GM21447 (cell line): ENCODE results near the gene NEDD8.

Source experiments
- ATAC-seq: cut with Tn5 transposase; IDR thresholded peaks from one replicate; pipeline ENCODE4 v1.9.1; 2021; ENCODE audit not compliant: unreplicated experiment

Gene NEDD8

DNA sequence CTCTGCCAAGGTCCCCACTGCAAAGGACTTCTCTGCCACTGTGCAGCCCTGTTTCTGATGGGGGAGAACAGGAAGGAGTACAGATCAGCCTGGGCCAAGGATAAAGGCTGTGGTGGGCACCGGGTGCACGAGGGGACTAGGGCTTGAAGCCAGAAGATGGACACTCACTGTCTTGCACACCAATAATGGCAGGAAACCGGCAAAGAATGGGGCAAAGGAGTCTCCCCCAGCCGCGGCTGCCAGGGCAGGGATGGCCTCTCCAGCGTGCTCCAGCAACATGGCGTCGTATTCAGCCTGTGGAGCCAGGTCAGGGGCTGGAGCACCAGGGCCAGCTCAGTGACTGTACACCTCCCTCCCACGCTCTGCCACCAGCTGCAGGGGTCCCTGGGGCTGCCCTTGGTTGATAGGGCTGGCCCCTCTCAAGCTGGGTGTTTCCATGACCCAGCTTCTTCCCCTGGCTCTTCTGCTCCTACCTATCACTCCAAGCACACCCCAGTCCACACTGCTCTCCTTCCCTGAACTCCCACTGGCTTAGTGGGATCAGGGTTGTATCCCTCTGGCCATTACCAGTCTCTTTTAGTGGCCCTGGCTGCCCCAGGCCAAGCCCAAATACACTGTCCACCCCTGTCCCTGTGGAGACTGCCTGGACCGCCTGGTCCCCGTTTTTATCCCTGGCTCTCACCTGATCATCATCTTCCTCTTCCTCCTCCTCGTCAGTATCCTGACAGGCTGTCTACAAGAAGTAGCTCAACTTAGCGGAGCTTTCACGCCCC is 49.9 kb downstream of the NEDD8 start:
- ATAC-seq, result no peak

DNA sequence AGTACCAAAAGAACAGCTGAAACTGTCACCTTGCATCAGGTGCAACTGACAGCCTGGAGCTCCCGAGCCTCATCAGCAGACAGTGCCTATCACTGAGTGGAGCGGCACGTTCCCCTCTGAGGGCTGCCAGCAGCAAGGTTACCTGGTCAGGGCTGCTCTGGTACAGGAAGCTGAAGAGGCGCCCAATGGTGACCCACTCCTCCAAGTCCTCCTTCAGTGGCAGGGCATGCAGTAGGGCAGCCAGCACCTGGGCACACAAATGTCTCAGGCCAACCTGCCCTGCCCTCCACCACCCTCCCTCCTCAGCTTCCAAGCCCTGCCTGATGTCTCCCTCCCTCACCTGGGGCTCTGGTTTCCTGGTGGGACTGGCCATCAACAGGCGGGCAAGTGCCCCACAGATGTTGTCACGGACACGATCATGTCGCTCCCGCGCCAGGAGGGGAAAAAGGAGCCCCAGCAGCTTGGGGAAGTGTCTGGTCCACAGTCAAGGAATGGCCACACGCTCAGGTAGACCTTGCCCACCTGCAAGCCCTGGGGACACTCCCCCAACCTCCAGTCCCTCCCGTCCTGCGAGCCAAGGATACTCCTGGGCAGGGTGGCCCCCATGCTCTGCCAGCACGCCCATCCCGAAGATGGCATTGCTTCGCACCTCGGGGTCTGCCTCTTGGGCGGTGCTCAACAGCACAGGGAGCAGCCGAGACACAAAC is 50.6 kb downstream of the NEDD8 start:
- no peak for ATAC-seq

DNA sequence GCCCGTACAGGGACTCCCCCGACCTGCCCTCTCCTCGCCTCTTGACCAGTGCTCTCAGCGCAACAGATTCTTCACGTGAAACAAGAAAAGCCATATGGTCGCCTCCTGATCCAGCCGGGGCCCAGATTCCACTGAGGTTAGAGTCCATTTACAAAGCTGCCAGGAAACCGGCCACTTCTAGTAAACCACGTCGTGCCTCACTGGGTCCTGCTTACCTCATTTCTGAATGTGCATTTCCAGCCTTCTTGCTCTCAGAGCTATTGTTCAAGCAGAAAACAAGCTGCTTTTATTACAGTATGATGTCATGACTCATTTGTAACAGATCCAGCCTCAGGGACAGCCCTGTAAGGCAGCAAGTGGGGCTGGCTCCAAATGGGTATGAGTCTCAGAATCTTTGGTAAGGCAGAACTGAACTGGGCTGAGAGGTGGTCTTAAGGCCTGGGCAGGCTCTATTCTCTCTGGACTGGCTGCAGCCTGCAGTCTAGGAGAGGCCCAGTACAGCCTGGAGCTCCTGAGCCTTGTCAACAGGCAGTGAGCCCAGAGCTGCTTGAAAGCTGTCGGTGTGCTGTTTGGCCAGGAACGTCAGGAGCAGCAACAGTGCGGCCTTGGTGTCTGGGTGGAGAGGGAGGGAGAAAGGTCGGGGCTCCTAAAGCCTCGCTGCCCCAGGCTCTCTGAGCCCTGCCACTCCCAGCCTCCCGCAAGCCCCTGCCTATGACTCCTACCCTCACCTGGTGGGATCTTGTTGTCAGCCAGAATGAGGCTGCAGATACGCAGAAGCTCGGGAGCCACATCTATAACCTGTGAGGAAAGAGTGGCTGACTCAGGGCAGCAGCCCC is 52.0 kb downstream of the NEDD8 start:
- no peak for ATAC-seq

DNA sequence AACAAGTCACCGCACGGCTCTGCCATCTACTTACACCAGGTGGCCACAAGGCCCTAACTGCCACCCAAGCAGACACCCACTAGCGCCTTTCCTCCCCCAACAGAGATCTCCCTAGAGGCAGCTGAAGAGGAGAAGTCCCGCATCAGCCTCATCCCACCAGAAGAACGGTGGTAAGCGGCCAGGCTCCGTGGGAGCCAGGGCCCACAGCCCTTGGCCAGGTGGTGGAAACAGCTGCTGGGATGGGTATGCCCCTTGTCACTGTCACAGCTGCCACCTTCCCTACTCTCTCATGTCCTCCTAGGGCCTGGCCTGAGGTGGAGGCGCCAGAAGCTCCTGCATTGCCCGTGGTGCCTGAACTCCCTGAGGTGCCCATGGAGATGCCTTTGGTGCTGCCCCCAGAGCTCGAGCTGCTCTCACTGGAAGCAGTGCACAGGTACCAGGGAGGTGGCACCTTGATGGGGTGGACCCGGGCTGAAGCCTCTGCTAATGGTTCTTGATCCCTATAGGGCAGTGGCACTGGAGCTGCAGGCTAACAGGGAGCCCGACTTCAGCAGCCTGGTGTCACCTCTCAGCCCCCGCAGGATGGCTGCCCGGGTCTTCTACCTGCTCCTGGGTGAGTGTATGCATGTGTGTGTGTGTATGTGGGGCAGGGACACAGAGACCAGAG is 52.7 kb downstream of the NEDD8 start:
- ATAC-seq, result no peak

DNA sequence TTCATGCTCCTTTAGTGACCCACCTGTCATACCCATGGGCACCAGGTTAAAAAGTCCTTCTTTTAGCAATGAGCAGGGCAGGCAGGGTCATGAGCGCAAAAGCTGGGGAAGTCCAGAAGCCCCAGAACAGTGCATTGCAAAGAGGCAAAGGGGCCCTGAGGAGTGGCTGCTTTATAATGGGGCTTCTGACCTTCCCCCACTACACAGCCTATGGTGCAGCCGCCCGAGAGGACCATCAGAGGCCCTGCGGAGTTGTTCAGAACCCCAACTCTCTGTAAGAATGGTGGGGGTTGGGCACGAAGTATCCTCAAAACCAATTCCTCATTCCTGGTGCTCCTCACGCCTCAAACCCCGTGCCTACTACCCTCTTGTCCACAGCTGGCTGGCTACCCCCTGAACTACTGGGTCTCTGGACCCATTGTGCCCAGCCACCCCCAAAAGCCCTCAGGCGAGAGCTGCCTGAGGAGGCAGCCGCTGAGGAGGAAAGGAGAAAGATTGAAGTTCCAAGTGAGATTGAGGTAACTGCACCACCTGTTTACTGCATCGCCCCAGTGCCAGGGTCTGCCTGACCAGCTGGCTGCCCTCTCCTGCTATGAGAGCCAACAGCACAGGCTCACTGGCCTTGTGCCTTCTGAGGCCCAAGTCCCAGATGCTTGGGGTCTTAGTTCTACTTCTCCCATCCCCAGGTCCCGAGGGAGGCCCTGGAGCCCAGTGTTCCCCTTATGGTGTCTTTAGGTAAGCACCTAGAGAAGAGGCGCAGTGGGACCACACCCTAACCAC is 53.6 kb downstream of the NEDD8 start:
- no peak for ATAC-seq

DNA sequence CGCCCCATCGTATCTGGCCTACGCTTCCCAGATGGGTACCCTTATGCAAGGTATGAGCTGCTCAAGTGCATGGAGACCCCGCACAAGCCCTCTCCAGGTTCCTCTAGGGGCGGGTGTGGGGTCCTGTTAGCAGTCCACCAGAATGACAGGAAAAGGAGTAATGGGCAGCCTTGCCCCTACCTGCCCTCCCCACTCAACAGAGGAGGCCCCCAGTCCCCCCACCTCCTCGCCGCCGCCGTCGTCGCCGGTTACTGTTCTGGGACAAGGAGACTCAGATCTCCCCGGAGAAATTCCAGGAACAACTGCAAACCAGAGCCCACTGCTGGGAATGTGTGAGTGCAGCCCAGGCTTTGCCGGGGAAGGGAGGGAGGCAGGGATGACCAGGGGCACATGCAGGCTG is 54.3 kb downstream of the NEDD8 start:
- ATAC-seq, result no peak

DNA sequence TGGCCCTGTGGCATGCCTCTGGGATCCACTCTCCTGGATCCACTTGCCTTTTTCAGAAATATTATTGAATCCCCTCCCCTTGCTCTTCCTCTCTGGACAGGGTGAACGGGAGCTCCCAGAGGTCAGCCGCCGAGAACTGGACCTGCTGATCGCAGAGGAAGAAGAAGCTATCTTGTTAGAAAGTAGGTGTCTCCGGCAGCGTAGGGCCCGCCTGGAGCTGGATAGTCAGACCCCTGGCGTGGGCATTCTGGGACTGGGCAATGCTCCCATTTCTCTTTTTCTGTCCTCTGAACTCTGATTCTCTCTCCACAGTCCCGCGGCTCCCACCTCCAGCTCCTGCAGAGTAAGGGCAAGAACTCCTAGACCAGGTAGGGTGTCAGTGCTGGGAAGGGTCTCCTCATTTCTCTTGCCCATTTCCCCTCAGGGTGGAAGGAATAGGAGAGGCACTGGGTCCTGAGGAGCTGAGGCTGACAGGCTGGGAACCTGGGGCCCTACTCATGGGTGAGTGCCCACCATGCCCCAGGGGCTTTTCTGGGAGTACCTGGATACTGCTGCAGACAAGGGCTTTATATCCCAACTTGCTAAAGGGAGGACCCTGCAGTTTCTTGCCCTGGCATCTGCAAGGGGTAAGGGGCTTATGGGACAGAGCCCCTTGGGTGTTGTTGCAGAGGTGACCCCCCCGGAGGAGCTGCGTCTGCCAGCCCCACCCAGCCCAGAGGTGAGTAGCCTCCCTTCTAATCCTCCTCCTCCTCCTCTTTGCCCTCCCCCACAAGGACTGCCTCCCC is 54.9 kb downstream of the NEDD8 start:
- ATAC-seq, result no peak

DNA sequence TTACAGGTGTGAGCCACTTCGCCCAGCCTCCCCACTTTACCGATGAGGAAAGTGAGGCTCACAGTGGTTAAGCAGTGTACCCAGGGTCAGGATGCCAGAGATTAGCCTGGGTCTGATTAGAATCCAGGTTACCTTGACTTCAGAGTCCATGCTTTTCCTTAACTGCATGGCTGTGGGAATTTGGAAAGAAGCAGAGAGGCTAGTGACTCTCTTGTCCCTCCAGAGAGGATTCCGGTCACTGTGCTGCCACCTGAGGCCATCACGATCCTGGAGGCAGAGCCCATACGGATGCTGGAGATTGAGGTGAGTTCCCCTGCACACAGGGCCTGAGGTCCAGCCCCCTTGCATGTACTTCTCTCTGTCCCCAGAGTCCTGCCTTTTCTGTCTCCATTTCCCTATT is 55.6 kb downstream of the NEDD8 start:
- no peak for ATAC-seq

DNA sequence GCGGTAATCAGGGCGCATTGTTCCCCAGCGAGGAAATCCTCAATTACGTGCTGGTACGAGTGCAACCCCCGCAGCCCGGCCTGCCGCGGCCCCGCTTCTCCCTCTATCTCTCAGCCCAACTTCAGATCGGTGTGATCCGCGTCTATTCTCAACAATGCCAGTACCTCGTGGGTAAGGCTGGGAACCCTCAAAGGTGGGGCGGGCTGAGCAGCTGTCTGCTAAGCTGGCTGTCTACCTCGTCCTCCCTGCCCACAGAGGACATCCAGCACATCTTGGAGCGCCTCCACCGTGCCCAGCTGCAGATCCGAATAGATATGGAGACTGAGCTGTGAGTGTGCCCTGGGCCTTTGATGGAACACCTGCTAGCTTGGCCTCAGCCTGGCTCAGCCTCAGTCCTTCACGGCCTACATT is 59.3 kb downstream of the NEDD8 start:
- ATAC-seq, result no peak

DNA sequence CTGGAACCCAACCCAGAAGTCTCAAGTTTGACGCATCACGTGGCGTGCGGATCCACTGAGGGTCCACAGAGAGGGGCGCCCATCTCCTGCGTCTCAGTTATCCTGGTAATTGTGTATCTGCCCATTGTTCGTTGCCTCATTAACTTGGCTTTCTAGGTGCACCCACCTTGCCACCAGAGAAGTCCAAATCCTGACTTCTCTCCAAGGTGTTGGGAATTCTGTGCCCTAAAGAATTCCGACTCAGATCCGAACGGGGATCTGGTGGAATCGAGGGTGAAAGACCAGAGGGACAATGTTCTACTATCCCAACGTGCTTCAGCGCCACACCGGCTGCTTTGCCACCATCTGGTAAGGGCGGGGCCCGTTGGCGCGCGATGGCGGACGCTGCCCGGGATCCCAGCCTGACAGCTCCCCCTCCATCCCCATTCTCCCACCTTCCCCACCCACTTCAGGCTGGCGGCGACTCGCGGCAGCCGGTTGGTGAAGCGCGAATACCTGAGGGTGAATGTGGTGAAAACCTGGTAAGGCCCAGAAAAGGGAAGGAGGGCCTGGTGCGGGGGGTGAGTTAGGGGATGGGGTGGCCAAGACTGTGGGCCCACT is 59.8 kb downstream of the NEDD8 start:
- no peak for ATAC-seq

DNA sequence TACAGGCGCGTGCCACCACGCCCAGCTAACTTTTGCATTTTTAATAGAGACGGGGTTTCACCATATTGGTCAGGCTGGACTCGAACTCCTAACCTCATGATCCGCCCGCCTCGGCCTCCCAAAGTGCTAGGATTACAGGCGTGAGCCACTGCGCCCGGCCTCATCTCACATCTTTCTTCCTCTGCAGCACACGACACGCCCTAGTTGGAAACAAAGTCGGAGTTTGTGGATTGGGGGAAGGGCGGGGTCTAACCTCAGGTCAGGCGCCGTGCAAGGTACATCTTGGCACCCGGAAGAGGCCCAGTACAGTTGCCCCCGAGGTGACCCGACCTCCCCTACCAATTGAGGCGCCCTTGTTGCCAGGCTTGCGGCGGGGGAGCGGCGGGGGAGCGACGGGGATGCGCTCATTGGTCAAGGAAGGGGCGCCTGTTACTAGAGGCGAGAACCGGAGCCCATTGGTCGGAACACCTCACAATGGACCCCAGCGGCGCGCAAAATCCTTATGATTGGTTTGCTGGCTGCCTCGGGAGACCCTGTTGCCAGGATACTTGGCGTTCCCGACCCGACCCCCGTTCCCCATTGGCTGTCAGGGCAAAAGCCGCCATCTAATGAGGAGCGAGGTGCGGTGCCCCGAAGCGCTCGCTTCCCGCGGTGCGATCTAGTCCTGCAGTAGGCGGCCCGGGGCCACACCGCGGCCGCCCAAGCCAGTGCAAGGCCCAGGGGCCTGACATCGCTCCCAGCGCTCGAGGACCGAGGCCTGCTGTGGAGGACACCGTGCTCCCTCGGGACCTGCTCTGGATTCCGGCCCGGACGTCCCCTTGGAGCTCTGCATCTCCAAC is 60.5 kb downstream of the NEDD8 start, which contains the start of gene REC8:
REC8 (plus strand) TSS at position 659 of the 839 bp plus-strand sequence. CDS start 473 bp downstream, outside the sequence.
- peak; percentile 88 for ATAC-seq

DNA sequence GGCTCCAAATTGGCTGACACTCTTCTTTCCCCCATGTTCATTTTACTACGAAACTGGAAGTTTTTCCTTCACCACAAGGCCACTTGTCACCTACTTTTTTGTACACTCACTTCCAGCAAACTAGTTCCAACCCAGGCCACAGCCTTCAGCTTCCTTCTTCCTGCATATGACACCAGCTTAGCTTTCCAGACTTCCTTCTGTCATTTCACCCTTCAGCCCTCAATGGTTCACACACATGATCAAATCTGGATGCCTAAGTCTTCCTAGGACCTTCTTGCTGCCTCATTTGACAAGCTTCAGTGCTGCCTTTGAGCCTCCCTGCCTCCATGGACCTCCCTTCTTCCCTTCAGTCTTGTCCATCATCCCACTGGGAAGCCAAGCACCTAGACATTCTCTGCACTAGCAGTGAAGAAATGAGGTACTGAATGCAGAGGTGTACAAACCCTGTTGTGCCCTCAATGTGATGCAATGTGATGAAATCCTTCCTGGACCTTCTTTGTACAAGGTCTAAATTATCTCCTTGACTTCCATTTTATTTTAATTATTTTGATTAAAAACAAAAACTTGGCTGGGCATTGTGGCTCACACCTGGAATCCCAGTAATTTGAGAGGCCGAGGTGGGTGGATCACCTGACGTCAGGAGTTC is 64.6 kb downstream of the NEDD8 start:
- ATAC-seq, result no peak
